Occipital lobe (tissue), 2 donors: ENCODE data around the gene PTDSS2. TPM values are rescaled to one million over a fixed set of nuclear protein-coding genes. Genes with fewer than 3 reads are reported as not detected.

Experiments used
- DNase-seq: peaks from one replicate; lab custom pipeline; 2025; lab: John Stamatoyannopoulos, UW
- total RNA-seq: library from RNA; depleted of rRNA; stranded (reverse); fragments of >200 nt; gene quantifications from one replicate; pipeline ENCODE4 v1.2.3, GENCODE V29; 2014

Gene PTDSS2
- total RNA-seq, 1 donor from 2014 or later, result 21.8 TPM

- DNase-seq, result peak; percentile 87
These were observed 2.0 kb upstream of the PTDSS2 start for GRCh38 chr11:447923-448731.

GRCh38 chr11:450809-451451, 851 bp downstream of the PTDSS2 start:
- DNase-seq, result peak; percentile 26

GRCh38 chr11:451738-452137, 1.7 kb downstream of the PTDSS2 start:
- no peak for DNase-seq

- no peak for DNase-seq
These were observed 2.2 kb downstream of the PTDSS2 start for GRCh38 chr11:452203-452744.

- DNase-seq, result no peak
These were observed 2.9 kb downstream of the PTDSS2 start for GRCh38 chr11:452916-453527.

- no peak for DNase-seq
These were observed 3.5 kb downstream of the PTDSS2 start for GRCh38 chr11:453564-453963.

- DNase-seq, result no peak
These were observed 4.0 kb downstream of the PTDSS2 start for GRCh38 chr11:454043-454442.

GRCh38 chr11:454801-455565, 4.9 kb downstream of the PTDSS2 start:
- no peak for DNase-seq

- no peak for DNase-seq
These were observed 5.6 kb downstream of the PTDSS2 start for GRCh38 chr11:455566-456147.

- DNase-seq, result no peak
These were observed 6.5 kb downstream of the PTDSS2 start for GRCh38 chr11:456533-456932.

GRCh38 chr11:457111-457760, 7.2 kb downstream of the PTDSS2 start:
- no peak for DNase-seq

GRCh38 chr11:459511-460220, 9.6 kb downstream of the PTDSS2 start:
- no peak for DNase-seq

- DNase-seq, result no peak
These were observed 10.5 kb downstream of the PTDSS2 start for GRCh38 chr11:460331-461199.

- DNase-seq, result no peak
These were observed 11.5 kb downstream of the PTDSS2 start for GRCh38 chr11:461626-462025.

- DNase-seq, result no peak
These were observed 12.2 kb downstream of the PTDSS2 start for GRCh38 chr11:462107-462890.

GRCh38 chr11:464316-464715, 14.2 kb downstream of the PTDSS2 start:
- no peak for DNase-seq

- no peak for DNase-seq
These were observed 15.9 kb downstream of the PTDSS2 start for GRCh38 chr11:465896-466530.

- DNase-seq, result no peak
These were observed 18.0 kb downstream of the PTDSS2 start for GRCh38 chr11:468036-468435.
